HG03378 (cell line): ENCODE measurements around the gene TRIP13.
"Not testable (repeated sequence)": the region's sequence is repeated elsewhere in the genome, so short reads cannot be mapped to it uniquely, and the experiment has no call there.

ENCODE experiments used
- ATAC-seq: cut with Tn5 transposase; IDR thresholded peaks from one replicate; pipeline ENCODE4 v1.9.1; 2021; ENCODE audit warnings: mild to moderate bottlenecking, moderate library complexity; ENCODE audit not compliant: unreplicated experiment

The TRIP13 gene

DNA sequence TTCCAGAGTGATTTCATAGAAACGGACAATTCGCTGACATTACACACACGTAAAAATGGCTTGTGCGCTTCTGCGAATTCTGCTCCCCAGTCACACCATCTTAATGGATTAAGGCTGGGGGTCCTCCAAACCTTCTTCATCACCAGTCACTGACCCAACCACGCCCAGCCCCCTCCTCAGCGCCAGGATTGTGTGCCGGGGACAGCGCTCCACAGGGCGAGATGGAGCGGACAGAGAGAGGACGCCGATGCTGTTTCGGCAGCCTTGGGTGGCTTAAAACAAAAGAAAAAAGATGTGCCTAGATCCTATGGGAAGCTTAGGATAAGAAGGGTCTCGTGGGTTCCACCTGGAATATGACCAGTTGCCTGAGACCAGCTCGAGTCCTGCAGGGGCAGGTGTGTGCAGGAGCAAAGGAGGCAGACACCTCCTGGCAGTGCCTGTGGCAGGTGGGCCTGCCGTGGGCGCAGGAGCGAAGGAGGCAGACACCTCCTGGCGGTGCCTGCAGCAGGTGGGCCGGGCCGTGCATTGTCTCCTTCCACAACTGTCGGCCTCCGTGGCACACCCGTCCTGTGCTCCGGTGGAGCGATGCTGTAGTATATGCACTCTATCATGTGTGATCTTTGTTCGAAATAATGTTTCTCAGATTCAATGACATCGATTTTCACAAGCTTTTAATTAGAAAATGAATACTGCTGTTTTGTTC lies 20.9 kb upstream of the TRIP13 start:
- no peak for ATAC-seq

DNA sequence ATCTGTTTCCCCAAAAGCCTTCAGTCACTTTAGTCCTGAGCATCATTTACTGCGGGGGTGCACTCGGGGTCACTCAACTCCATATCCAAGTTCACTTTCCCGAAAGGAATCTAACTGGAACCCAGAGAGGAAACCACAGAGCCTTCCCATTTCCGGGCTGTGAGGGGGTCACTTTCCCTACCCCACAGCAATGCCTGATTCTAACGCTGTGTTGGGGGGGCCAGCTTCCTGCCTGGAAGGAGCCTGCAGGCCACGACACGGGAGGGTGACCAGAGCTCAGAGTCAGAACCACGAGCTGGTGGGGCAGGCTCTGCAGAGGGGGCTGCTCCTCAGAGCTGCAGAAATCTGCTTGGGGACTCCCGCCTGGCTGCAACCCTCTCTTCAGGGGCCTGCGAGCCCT lies 20.4 kb upstream of the TRIP13 start:
- ATAC-seq, result no peak

DNA sequence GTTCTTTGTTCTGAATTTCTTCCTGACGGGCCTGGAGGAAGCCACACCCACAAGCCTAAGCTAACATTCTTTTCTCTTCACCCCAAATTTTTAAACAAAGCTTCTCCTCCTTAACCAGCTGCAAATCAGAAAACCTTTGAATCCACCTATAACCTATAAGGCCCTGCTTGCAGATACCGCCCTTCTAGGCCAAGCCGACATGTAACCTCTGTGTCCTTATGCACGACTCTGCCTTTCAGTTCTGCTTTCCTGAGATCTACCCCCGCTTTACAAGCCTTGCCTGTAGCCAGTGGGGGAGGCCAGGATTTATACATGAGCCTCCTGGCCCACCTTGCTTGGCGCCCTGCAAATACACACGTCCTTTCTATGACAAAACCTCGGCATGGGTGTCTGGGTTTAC lies 19.4 kb upstream of the TRIP13 start:
- no peak for ATAC-seq

DNA sequence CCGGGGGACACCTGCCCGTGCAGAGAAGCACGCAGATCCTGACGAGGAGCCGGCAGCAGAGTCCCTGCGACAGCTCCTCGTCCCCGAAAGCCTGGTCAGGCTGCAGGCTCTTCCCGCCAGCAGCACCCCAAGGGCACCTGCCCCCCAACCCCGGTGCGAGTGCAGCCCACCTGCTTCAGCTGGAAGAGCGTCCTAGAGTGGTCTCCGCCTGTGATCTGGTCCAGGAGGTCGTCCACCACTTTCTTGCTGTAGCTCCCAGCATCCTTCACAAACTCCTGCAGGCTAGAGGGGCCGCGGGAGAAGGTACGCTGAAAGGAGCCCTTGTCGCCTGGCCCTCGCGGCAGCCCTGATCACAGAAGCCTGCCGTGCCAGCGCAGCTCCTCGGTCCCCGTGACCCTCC lies 16.8 kb upstream of the TRIP13 start:
- no peak for ATAC-seq

DNA sequence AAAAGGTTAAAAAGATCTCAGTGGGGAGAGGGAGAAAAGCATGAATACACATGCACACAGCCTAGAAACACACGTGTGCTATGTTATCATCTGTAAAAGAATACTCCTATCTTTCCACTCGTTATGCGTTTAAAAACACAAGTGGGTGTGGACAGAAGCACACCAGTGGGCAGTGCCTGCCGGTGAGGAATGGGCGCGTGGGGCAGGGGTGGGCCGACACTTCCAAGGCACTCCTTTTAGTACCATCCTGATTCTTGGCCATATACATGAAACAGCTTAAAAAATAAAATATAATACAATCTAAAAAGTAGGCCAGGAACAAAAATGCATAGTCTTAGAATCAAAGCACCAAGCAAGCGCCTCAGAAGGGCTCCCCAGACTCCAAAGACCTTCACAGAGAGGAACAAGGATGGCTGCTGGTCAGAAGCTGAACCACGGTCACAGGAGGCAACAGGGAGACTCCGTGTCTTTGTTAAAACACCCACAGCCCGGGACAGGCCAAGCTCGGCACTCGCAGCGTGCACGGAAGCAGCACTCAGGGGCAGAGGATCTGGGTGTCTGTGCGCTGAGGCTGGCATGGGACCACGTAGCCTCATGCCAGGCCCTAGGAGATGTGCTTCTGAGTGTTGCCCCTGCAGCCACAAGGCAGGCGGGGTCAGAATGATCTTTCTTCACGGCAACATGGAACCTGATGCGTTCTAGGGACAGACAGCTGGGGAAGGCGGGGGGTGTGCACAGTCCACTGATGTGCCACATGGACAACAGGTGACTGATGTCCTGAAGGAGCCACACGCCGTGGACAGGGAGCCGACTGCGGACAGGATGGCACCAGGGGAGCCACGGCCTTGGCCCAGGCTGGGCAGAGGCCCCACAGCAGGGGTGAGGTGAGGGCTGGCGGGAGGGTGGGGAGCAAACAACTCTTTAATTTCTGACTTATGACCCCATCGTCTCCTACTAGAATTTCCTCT lies 16.0 kb upstream of the TRIP13 start:
- no peak for ATAC-seq

DNA sequence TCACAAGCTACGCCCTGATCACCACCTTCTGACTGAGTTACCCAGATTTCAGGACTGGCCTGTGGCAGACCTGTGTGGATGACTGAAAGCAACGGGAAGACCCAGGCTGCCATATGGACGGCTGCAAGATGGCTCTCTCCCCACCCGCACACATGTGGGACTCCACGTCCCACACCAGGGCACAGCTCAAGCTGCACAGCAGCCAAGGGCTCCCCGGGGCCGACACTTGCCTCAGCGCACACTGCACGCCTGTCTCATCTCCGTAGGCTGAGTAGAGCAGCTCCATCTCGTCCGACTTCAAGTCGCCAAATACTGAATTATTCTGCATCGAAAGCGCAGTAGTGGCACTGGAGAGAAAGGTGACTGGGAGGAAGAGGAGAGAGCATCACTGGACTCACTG lies 14.6 kb upstream of the TRIP13 start:
- no peak for ATAC-seq

DNA sequence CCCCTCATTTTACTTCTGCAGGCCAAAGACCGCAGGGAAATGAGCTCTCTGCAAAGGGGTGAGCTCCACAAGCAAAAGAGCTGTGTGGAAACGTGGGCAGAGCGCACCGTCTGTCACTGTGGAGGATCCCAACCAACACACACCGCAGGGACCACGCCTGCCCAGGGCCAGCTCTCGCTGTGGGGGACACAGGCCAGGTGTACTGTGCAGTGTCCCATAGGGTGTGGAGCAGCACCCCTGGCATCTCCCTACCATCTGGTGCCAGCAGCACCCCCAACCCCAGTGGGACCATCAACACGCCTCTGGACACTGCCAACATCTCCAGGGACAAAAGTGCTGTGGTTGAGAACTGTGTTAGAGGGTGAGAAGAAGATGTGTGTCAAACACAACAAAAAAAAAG lies 14.0 kb upstream of the TRIP13 start:
- not testable (repeated sequence) for ATAC-seq

DNA sequence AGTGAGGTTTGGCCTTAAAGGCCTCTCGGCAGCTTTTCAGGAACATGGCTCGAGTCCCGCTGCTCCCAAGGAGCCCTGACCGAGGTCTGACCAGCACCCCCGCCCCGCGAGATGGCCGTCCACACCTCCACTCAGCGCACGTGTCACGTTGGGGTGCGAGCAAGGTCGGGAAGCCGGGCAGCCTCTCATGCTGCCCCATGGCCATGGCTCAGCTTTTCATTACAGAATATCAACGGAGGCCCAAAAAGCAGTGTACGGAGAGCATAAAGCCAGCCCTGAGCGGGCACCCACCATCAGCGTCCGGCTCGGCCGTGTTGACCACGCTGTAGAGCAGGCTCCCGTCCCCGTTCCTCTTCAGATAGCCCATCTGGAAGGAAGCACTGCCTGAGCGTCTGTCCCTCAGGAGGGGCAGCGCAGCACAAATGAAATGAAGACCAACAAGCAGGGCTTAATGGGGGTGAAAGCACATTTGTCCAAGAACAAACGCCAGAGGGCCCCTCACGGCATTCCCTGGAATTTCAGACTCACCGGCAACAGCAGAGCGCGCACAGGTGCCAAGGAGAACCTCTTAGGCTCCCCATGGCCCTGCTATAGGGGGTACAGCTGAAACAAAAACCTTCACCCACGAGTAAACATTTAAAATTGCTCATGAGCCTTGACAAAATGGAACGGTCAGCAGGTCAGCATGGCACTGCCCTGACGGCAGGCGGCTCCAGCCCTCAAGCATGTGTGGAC lies 11.7 kb upstream of the TRIP13 start:
- ATAC-seq, result no peak

DNA sequence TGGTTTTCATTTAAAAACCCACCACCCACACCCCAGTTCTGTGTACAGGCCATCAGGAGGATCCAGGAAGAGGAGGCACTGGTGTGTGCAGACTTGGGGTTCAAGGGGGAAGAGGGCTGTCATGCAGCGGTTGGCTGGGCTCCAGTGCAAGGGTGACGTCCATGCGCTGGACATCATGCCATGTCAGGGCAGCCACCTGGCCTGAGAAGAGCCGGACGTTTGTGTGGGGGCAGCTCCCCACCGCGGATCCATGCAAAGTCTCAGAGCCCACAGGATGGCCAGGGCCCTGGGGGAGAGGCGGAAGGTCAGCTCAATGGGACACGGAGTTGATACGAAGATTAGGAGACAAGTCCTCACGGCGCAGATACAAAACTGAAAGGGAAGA lies 11.1 kb upstream of the TRIP13 start:
- no peak for ATAC-seq

DNA sequence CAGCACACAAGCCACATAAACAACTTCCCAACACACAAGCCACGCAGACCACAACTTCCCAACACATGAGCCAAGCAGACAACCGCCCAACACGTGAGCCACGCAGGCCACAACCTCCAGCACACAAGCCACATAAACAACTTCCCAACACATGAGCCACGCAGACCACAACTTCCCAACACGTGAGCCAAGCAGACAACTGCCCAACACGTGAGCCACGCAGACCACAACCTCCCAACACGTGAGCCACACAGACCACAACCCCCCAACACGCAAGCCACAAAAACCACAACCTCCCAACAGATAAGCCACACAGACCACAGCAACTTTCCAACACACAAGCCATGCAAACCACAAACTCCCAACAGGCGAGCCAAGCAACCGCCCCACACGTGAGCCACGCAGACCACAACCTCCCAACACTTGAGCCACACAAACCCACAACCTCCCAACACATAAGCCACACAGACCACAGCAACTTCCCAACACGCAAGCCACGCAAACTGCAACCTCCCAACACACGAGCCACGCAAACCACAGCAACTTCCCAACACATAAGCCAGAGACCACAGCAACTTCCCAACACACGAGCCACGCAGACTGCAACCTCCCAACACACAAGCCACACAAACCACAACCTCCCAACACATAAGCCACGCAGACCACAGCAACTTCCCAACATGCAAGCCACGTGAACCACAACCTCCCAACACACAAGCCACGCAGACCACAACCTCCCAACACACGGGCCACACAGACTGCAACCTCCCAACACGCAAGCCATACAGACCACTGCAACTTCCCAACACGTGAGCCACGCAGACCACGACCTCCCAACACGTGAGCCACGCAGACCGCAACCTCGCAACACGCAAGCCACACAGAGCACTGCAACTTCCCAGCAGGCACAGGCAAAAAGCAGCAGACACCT lies 10.2 kb upstream of the TRIP13 start:
- no peak for ATAC-seq

DNA sequence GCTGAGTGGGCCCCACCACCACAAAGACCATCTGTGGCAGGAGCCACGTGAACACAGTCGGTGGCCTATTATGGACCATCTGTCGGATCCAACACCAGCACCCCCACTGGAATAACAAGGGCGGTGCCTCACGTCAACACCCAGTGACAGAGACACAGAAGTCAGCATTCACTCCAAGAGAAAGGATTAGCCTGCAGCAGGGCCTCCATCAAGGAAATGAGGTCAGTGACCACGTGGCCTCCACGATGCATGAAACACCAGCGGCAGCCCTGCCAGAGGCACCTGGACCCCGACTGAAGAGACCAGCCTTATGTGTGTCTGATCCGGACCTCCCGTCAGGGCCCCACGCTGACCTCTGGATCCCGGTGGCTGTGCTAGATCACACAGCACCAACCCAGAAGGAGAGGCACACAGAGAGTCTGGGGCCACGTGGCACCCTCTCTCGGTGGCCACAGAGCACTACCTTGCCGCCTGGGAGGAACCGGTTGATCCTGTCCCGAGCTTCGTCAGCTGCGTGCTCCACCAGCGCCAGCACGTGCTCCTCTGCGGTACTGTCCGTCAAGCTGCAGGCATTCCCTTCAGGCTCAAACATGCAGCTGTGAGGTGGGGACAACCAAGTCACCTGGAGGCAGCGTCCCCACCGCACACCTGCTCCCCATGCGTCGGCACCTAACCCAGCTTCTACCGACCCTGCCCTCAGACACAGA lies 9.1 kb upstream of the TRIP13 start:
- ATAC-seq, result no peak

DNA sequence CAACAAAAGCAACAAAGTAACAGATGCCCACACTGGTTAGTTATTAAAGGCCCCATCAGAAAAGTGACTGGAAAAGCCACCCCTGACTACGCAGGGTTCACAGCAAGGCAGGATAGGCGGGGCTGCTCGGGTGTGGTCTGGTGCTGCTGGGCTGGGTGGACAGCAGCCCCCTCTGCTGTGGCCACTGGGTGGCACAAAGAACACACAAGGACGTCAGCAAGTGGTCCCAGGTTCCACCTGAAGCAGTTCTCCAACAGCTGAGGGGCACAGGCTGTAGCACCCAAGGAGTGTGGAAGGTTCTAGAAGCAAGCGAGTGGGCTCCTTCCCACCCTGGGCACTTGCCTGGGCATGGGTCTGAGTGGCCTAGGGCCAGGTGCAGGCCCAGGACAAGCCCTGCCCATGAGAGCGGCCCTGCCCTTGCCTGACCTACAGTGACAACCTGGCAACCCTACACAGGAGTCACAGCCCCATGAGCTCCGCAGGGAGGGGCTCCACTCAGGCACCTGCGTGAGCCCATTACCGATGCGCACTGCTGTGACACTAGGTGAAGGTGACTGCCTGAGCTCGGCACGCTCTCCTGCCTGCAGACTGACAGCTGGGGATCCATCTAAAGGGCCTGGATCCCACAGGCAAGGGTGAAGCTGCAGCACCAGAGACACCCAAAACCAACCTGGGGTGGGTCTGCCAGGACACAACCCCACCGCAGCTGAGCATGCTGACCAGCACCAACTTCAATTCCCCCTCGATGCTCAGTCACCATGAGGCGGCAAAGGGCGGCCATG lies 8.1 kb upstream of the TRIP13 start:
- no peak for ATAC-seq

DNA sequence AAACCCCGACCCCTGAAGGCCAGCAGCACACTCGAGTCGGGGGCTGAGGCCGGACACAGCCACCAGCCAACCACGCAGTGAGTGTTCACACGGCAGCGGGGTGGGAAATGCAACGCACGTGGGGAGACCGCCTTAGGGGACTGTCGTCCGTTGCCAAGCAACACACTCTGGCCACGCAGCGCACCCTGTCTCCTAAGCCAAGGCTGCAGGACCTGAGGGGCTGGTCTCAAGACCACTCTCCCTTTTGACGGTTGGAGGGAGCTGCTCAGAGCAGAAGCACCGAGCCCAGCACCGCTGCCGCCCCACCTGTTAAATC lies 7.6 kb upstream of the TRIP13 start:
- no peak for ATAC-seq

DNA sequence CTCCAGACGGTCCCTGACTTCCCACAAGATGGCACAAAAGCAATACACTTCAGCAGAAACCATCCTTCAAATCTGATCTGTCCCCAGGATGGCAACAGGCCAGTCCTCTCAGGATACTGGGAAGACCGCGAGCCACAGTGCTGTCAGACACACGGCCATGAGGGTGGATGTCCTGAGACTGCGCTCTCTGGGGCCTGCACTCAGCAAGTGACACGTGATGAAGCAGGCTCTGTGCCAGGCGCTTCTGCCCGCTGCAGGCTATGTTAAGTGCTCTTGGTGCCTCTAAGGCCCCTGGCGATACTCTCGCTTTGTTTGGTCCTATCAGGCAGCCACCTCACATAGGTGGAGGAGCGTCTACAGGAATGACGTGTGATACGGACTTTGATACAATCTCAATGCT lies 7.2 kb upstream of the TRIP13 start:
- ATAC-seq, result no peak

DNA sequence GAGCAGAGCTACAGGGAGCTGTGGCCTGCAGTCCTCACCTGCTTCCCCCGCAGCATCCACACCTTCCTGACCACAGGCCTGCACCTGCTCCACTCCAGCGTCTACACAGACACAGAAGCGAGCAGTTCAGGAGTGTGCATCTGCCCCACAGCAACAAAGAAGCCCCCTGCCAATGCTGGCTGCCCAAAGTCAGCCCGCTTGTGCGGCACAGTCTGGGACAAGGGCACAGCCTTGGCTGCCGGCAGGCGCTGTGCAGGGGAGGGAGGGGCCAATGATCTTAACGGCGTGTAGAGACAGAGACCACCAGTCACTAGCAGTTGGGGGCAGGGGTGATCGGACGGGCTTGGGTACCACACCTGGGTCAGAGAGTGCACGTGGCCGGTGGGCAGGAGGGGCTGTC lies 6.6 kb upstream of the TRIP13 start:
- no peak for ATAC-seq

DNA sequence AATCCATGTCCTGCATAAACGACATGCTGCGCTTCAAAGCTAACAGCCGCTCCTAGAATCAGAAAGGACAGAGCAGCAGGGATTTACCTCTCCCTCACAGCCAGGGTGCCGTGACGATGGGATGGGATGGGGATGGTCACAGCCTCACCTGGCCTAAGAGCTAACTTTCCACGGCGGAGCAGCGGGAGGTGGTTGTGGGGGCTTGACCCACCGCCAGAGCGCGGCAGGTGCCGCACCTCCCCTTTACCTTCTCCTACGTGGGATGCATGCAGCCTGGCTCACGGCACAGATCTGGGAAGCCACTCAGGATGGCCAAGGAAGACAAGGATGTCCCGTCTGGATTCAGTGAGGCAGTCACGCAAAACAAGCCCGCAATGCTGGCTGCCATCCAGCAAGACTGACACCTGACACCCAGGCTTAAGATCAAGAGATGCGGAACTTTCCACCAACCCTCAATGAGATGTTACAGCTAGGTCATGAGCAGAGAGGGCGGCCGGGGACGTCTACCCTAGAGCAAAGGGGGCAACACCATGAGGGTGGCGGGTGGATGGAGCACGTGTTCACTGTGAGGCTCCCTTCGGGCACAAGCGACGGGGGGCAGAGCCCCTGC lies 5.9 kb upstream of the TRIP13 start:
- no peak for ATAC-seq

DNA sequence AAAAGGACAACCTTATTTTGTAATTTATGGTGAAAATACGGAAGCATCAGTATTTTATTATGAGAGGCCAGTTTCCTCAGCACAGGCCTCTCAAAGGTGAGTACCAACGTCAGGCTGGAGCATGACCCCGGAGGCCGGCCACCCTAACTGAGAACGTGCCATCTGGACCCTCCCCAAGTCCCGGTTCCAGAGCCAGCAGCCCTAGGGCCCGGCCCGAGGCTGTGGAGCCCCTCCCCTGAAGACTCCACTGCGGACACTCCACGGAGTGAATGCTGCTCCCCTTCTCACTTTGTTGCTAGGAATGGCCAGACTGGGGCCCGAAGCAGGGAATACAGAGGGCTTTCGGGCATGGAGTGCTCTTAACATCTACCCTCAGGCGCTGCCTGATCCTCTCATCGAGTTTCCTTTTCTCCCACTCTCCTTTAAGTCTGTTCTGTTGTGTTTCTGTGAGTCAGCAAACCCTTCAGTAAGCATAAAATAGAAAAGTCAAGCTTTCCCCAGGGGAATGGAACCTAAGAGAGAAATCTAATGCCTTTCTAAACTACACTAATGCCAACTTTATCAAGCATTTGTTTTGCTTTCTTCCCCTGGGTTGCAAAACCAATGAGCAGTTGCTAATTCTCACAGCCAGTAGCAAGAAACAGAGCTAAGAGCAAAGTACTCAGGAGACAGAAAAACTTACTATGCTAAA lies 4.6 kb upstream of the TRIP13 start:
- ATAC-seq, result no peak

DNA sequence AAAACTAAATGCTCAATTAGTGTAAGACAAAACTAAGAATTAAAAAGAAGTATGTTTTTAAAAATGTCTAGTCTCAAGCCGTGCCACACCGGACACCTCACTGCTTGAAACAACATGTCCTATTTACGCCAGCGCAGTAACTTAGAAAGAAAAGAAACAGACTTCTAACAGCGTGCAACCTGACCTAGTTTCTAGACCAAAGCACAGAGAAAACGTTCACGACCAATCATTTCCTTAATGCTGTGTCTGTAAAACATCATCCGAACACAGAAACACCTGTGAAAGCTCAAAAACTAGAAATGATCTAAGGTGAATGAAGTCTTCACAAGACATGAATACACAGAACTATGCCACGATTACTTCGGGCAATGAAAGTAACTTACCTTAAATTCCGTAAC lies 4.0 kb upstream of the TRIP13 start:
- no peak for ATAC-seq
